Measurements from ENCODE around the gene XKR3. TPM values are rescaled to one million over a fixed set of nuclear protein-coding genes. Genes with fewer than 3 reads are reported as not detected.
"Not testable (repeated sequence)": the region's sequence is repeated elsewhere in the genome, so short reads cannot be mapped to it uniquely, and the experiment has no call there.

The XKR3 gene
- not detected for total RNA-seq
- not detected for total RNA-seq (2013)
- 0 to 0.31 (median 0) reads per million in 29 experiments for total RNA-seq

DNA sequence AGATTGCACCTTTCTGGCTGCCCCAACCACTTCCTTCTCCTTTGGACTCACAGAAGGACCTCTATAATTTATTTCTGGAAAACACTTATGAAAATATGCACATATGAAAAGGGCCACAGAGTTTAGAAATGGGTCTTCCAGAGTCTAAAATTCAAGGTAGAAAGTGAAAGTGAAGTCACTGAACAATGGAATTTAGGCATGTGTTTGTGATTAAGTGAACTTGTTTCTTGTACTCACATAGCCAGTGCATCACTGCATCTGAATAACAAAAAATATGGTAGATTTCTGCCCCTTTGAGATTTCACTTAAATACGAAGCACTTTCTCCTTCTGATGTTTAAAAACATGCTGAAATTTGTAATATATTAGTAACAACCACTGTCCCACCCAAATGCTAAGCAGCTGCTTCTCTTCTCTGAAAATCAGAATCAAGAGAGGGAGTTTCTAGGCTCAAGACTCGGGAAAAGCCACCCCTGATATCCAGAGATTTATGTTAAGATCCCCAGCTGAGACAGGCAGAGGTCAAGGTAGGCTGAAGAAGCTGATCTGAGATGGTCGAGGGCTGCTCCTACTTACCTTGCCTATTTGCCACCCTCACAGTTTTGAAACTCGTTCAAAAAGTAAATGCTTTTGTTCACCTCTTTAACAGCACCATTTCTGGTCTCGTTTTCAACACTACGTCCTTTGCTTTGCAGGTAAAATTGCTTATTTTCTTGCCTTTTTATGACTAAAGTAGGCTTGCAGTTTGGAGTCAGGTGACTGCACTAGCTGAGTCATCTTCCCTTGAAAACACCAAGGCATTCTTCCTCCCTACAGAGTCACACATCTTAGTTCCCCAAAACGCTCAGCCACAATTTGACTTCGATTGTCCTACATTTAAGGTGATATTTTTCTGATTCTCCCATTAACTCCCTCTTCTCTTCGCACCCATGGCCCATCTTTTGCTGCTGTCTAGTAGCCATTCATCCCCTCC is at the start of gene XKR3:
XKR3 (minus strand) TSS at position 696 of the 972 bp plus-strand sequence. CDS start 17,338 bp downstream, outside the sequence.
- POLR2A ChIA-PET = no interaction called here
- Histone ChIP-seq H3K27ac (ENCODE audit: low read length) (no peak within 1 kb of the TSS), H3K4me1 (ENCODE audit: control insufficient read depth in 1 of 2, extremely low read depth in 1 of 2, insufficient read depth in 2 of 2, low read length in 2 of 2) (peaks cover 0 to 6% of the 10 kb centered on the region in 2 experiments), H3K9me3 (no peaks in the 10 kb centered on the region), H3K27me3 (replicated peaks in 1 of 2; ENCODE audit: control insufficient read depth in 2 of 2, extremely low read depth in 1 of 2, insufficient read depth in 2 of 2, low read length in 1 of 2) (no peaks in the 10 kb centered on the region), H3K4me3 (ENCODE audit: control insufficient read depth in 1 of 2, extremely low read depth in 1 of 2, low read length in 1 of 2) (peak within 1 kb of the TSS in 1 of 2 donors; percentile 9), H3K36me3 (ENCODE audit: control insufficient read depth in 2 of 2, extremely low read depth in 1 of 2, insufficient read depth in 1 of 2, low read length in 1 of 2) (no peaks in the 10 kb centered on the region)
- Mint-ChIP-seq H3K27ac (peak within 1 kb of the TSS in 1 of 2 donors; percentile 79), H3K4me1 (peaks cover 22 to 25% (median 22%) of the 10 kb centered on the region in 3 donors), H3K36me3 (no peaks in the 10 kb centered on the region), H3K4me3 (peak within 1 kb of the TSS; percentile 63 to 68 (median 65)), H3K9me3 (peaks cover 0 to 8% (median 0%) of the 10 kb centered on the region in 3 donors), H3K27me3 (peaks cover 0 to 5% of the 10 kb centered on the region in 2 donors)
- DNase-seq (peak in 2 of 35 experiments; percentile 3 to 11), ATAC-seq (replicated peaks in 1 of 4) (peak in 3 of 4 experiments; percentile 34 to 77 (median 66))
- WGBS (ENCODE audit: insufficient coverage) = 20% methylated on average over 4 of the region's 9 CpGs
- CTCF ChIA-PET = no interaction called here

DNA sequence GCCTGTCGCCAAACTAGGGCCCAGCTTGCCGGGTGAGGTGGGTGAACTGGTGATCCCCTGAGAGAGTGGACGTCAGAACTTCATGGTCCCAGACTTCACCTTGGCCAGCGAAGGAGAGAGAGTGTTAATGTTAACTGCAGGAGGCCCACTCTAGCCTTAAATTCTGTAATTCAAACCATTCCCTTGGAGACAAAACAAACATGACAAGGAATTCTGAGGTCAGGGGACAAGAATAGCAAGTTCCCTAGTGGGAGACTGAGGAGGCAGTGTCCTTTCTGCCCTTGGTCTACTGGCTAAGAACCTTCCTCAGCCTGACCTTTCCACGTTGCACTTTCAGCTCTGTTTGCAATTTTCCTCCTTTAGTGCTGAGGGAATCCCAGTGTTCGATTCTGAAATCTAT is 44.4 kb upstream of the XKR3 start:
- H3K27ac Mint-ChIP-seq; H3K9me3 Mint-ChIP-seq; H3K27me3 Mint-ChIP-seq; CTCF ChIA-PET; H3K36me3 ChIP-seq (ENCODE audit: control insufficient read depth in 2 of 2, extremely low read depth in 1 of 2, insufficient read depth in 1 of 2, low read length in 1 of 2); H3K4me3 Mint-ChIP-seq; POLR2A ChIA-PET; H3K27me3 ChIP-seq (replicated peaks in 1 of 2; ENCODE audit: control insufficient read depth in 2 of 2, extremely low read depth in 1 of 2, insufficient read depth in 2 of 2, low read length in 1 of 2); H3K36me3 Mint-ChIP-seq; H3K27ac ChIP-seq (ENCODE audit: low read length); H3K4me1 ChIP-seq (ENCODE audit: control insufficient read depth in 1 of 2, extremely low read depth in 1 of 2, insufficient read depth in 2 of 2, low read length in 2 of 2); H3K4me3 ChIP-seq (ENCODE audit: control insufficient read depth in 1 of 2, extremely low read depth in 1 of 2, low read length in 1 of 2); H3K9me3 ChIP-seq; H3K4me1 Mint-ChIP-seq; ATAC-seq (replicated peaks in 1 of 4); DNase-seq: not testable (repeated sequence)
- WGBS (ENCODE audit: insufficient coverage) = 100% methylated on average over 3 of the region's 6 CpGs

DNA sequence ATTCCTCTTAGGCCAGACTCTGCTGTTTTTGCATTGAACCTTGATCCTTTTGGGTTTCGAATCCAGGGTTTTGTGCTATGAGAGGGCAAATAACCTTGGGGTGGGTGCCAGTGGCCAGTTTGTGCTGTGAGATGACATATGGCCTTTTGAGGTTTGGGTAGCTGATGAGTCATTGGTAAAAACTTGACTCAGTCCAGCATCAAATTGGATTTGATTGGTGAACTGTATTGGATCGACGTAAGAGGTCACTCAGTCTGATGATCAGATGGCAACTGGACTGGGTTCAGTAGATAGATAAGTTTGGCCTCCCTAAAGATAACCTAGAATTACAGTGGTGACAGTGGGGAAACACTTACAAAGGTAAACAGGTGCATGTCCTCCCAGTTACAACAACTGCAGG is 41.0 kb upstream of the XKR3 start:
- Mint-ChIP-seq H3K27me3 (peaks cover 0 to 2% of the 10 kb centered on the region in 2 donors), H3K4me1 (no peaks in the 10 kb centered on the region), H3K36me3 (no peaks in the 10 kb centered on the region), H3K9me3 (no peaks in the 10 kb centered on the region), H3K27ac (no peak overlapping the region), H3K4me3 (no peak overlapping the region)
- Histone ChIP-seq H3K27ac (ENCODE audit: low read length) (no peak overlapping the region), H3K36me3 (ENCODE audit: control insufficient read depth in 2 of 2, extremely low read depth in 1 of 2, insufficient read depth in 1 of 2, low read length in 1 of 2) (no peaks in the 10 kb centered on the region), H3K4me3 (ENCODE audit: control insufficient read depth in 1 of 2, extremely low read depth in 1 of 2, low read length in 1 of 2) (no peak overlapping the region), H3K4me1 (ENCODE audit: control insufficient read depth in 1 of 2, extremely low read depth in 1 of 2, insufficient read depth in 2 of 2, low read length in 2 of 2) (no peaks in the 10 kb centered on the region), H3K9me3 (no peaks in the 10 kb centered on the region), H3K27me3 (replicated peaks in 1 of 2; ENCODE audit: control insufficient read depth in 2 of 2, extremely low read depth in 1 of 2, insufficient read depth in 2 of 2, low read length in 1 of 2) (no peaks in the 10 kb centered on the region)
- 57% methylated on average over 1 of the region's 3 CpGs for WGBS (ENCODE audit: insufficient coverage)
- CTCF ChIA-PET = no interaction called here
- DNase-seq (no peak), ATAC-seq (replicated peaks in 1 of 4) (no peak)
- POLR2A ChIA-PET = interaction anchor here in 1 of 2 donors (0.6 kb wide), 1 partner anchor 246 kb away, joined by 3 read pairs; no protein-coding TSS in a partner anchor

DNA sequence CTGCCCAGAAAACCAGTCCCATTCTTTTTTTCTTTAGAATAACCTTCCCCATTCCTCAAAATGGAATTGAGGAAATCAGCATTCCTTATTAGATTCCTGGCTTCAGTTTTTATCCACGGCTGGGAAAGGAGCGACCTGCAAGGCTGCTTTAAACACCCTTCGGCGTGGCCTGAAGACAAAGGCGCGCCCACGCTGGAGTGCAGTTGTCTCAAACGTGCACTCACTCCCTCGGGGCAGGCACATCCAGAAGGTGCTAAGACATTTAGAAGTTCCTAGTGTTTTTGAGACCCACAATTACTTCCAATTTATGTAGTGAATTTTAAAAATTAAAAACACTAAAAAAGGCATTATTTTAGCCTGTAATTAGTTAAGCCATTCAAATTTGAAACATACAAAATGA is 31.6 kb upstream of the XKR3 start:
- no CpG with 5 or more reads among the region's 9 CpGs for WGBS (ENCODE audit: insufficient coverage)
- H3K36me3 Mint-ChIP-seq; H3K4me1 Mint-ChIP-seq; H3K9me3 Mint-ChIP-seq; H3K4me3 Mint-ChIP-seq; H3K27ac Mint-ChIP-seq; H3K9me3 ChIP-seq; H3K4me3 ChIP-seq (ENCODE audit: control insufficient read depth in 1 of 2, extremely low read depth in 1 of 2, low read length in 1 of 2); CTCF ChIA-PET; ATAC-seq (replicated peaks in 1 of 4); H3K4me1 ChIP-seq (ENCODE audit: control insufficient read depth in 1 of 2, extremely low read depth in 1 of 2, insufficient read depth in 2 of 2, low read length in 2 of 2); H3K27me3 ChIP-seq (replicated peaks in 1 of 2; ENCODE audit: control insufficient read depth in 2 of 2, extremely low read depth in 1 of 2, insufficient read depth in 2 of 2, low read length in 1 of 2); H3K27ac ChIP-seq (ENCODE audit: low read length); POLR2A ChIA-PET; DNase-seq; H3K36me3 ChIP-seq (ENCODE audit: control insufficient read depth in 2 of 2, extremely low read depth in 1 of 2, insufficient read depth in 1 of 2, low read length in 1 of 2): not testable (repeated sequence)
- peaks cover 3 to 12% of the 10 kb centered on the region in 2 donors for H3K27me3 Mint-ChIP-seq

DNA sequence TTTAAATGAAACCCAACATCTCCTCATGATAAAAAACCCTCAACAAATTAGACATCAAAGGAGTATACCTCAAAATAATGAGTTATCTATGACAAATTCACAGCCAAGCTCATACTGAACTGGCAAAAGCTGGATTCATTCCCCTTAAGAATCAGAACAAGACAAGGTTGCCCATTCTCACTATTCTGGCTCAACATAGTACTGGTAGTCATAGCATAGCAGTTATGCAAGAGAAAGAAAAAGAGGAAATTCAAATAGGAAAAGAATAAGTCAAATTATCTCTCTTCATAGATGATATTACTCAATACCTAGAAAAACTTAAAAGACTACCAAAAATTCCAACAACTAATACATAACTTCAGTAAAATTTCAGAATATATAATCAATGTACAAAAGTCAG is 29.4 kb upstream of the XKR3 start:
- Histone ChIP-seq H3K9me3 (no peaks in the 10 kb centered on the region), H3K36me3 (ENCODE audit: control insufficient read depth in 2 of 2, extremely low read depth in 1 of 2, insufficient read depth in 1 of 2, low read length in 1 of 2) (no peaks in the 10 kb centered on the region), H3K4me1 (ENCODE audit: control insufficient read depth in 1 of 2, extremely low read depth in 1 of 2, insufficient read depth in 2 of 2, low read length in 2 of 2) (no peaks in the 10 kb centered on the region), H3K4me3 (ENCODE audit: control insufficient read depth in 1 of 2, extremely low read depth in 1 of 2, low read length in 1 of 2) (no peak overlapping the region), H3K27ac (ENCODE audit: low read length) (no peak overlapping the region), H3K27me3 (replicated peaks in 1 of 2; ENCODE audit: control insufficient read depth in 2 of 2, extremely low read depth in 1 of 2, insufficient read depth in 2 of 2, low read length in 1 of 2) (peaks cover 0 to 2% of the 10 kb centered on the region in 2 experiments)
- Mint-ChIP-seq H3K4me1 (no peaks in the 10 kb centered on the region), H3K36me3 (no peaks in the 10 kb centered on the region), H3K27ac (no peak overlapping the region), H3K9me3 (no peaks in the 10 kb centered on the region), H3K27me3 (peaks cover 8 to 12% of the 10 kb centered on the region in 2 donors), H3K4me3 (no peak overlapping the region)
- ChIA-PET CTCF (no interaction called here), POLR2A (no interaction called here)
- DNase-seq = no peak
- ATAC-seq (replicated peaks in 1 of 4) = no peak

DNA sequence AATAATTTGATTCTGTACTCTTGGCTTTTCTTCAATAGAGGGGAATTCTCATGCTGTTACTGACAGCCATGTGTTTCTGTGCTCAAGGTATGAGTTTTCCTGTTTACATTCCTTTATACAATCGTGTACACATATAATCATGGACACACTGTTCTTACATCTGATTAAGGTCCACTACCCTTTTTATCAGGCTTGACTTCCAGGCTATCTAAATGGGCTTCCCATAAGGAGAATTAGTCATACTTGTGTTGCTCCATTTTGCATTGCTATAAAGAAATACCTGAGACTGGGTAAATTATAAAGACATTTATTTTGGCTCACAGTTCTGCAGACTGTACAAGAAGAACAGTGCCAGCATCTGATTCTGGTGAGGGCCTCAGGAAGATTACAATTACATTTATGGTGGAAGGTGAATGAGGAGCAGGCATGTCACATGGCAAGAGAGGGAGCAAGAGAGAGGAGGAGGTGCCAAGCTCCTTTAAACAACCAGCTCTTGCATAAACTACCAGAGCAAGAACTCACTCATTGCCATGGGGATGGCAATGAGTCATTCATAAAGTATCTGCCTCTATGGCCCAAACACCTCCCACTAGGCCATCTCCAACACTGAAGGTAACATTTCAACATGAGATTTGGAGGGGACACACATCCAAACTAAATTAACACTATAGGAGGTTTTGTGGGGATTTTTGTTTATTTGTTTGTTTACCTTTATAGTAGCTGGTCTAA is 26.2 kb upstream of the XKR3 start:
- H3K27ac ChIP-seq (ENCODE audit: low read length); H3K27ac Mint-ChIP-seq; CTCF ChIA-PET; H3K36me3 Mint-ChIP-seq; ATAC-seq (replicated peaks in 1 of 4); H3K4me1 Mint-ChIP-seq; DNase-seq; H3K4me1 ChIP-seq (ENCODE audit: control insufficient read depth in 1 of 2, extremely low read depth in 1 of 2, insufficient read depth in 2 of 2, low read length in 2 of 2); H3K9me3 ChIP-seq; H3K36me3 ChIP-seq (ENCODE audit: control insufficient read depth in 2 of 2, extremely low read depth in 1 of 2, insufficient read depth in 1 of 2, low read length in 1 of 2); H3K4me3 Mint-ChIP-seq; POLR2A ChIA-PET; H3K4me3 ChIP-seq (ENCODE audit: control insufficient read depth in 1 of 2, extremely low read depth in 1 of 2, low read length in 1 of 2); H3K9me3 Mint-ChIP-seq; H3K27me3 ChIP-seq (replicated peaks in 1 of 2; ENCODE audit: control insufficient read depth in 2 of 2, extremely low read depth in 1 of 2, insufficient read depth in 2 of 2, low read length in 1 of 2): not testable (repeated sequence)
- peaks cover 16 to 17% of the 10 kb centered on the region in 2 donors for H3K27me3 Mint-ChIP-seq
- no CpG with 5 or more reads among the region's 1 CpG for WGBS (ENCODE audit: insufficient coverage)
